H1 (cell line): ENCODE measurements around the gene RTEL1. TPM values are rescaled to one million over a fixed set of nuclear protein-coding genes. Genes with fewer than 3 reads are reported as not detected.

ENCODE experiments used
- CTCF ChIA-PET: fragments of 300-600 bp; sonication (Branson Sonifier 250); formaldehyde crosslinking; loops from one replicate; lab custom pipeline; 2021; ENCODE audit not compliant: partially characterized antibody; lab: Charles Lee
- POLR2A ChIA-PET: fragments of 300-600 bp; sonication (Branson Sonifier 250); formaldehyde crosslinking; loops from one replicate; lab custom pipeline; 2021; ENCODE audit warnings: inconsistent platforms; ENCODE audit not compliant: partially characterized antibody; lab: Charles Lee
- DNase-seq, 2 experiments: peaks; one replicate each; pipeline versions ENCODE4 v3.0.0 to v3.0.0-alpha.2; 2010 to 2022; ENCODE audit warnings: low spot score in 2 of 2, low read depth in 1 of 2, mixed read lengths in 1 of 2
- FAIRE-seq: peaks from 2 replicates; lab custom pipeline; 2011; peaks lifted over from hg19 to GRCh38; lab: Jason Lieb, UNC
- H2AFZ ChIP-seq: 2 replicates; pipeline ENCODE4 v1.8.1; 2012; ENCODE audit warnings: low read length, inconsistent platforms
- H2AK5ac ChIP-seq: 2 replicates; pipeline ENCODE4 v1.6.1; 2013; ENCODE audit warnings: low read depth, low read length
- H2BK120ac ChIP-seq: replicated peaks from 2 replicates; pipeline ENCODE3; 2013; ENCODE audit warnings: low read depth, low read length, inconsistent platforms
- H2BK12ac ChIP-seq: 2 replicates; pipeline ENCODE4 v1.6.1; 2013; ENCODE audit warnings: low read depth, low read length
- H2BK15ac ChIP-seq: 2 replicates; pipeline ENCODE4 v1.6.1; 2013; ENCODE audit warnings: low read length
- H2BK20ac ChIP-seq: 2 replicates; pipeline ENCODE4 v1.6.1; 2013; ENCODE audit warnings: low read length
- H2BK5ac ChIP-seq: 2 replicates; pipeline ENCODE4 v1.6.1; 2013; ENCODE audit warnings: low read depth, low read length
- H3K14ac ChIP-seq: 2 replicates; pipeline ENCODE4 v1.6.1; 2013; ENCODE audit warnings: inconsistent platforms; ENCODE audit not compliant: insufficient read length
- H3K18ac ChIP-seq: 2 replicates; pipeline ENCODE4 v1.6.1; 2013; ENCODE audit warnings: low read length; ENCODE audit errors: extremely low read depth
- H3K23ac ChIP-seq: 2 replicates; pipeline ENCODE4 v1.6.1; 2013; ENCODE audit warnings: inconsistent platforms; ENCODE audit not compliant: insufficient read length
- H3K23me2 ChIP-seq: 2 replicates; pipeline ENCODE4 v1.6.1; 2013; ENCODE audit warnings: low read depth, low read length
- H3K27ac ChIP-seq: 2 replicates; pipeline ENCODE4 v1.6.1; 2011; ENCODE audit warnings: low read depth, low read length, inconsistent platforms
- H3K27me3 ChIP-seq, 4 experiments: replicated peaks in 1 of 4; 1 replicate in 1 of 4; 2 replicates in 3 of 4; pipeline versions ENCODE4 v1.6.1 to v1.8.1; 2011 to 2013; ENCODE audit warnings: low read length in 3 of 4, mild to moderate bottlenecking in 3 of 4, inconsistent platforms in 2 of 4, mixed read lengths in 2 of 4, moderate library complexity in 1 of 4; ENCODE audit not compliant: control insufficient read depth in 3 of 4, insufficient read depth in 3 of 4; ENCODE audit errors: extremely low read depth in 1 of 4
- H3K36me3 ChIP-seq, 4 experiments: 2 replicates each; pipeline versions ENCODE4 v1.6.1 to v1.8.1; 2011 to 2013; ENCODE audit warnings: mild to moderate bottlenecking in 4 of 4, low read length in 3 of 4, moderate library complexity in 2 of 4, control low read depth in 1 of 4, inconsistent platforms in 1 of 4; ENCODE audit not compliant: insufficient read depth in 4 of 4, control insufficient read depth in 2 of 4
- H3K4ac ChIP-seq: replicated peaks from 2 replicates; pipeline ENCODE3; 2013; ENCODE audit warnings: low read length, low read depth, mixed read lengths, inconsistent platforms; ENCODE audit not compliant: insufficient read length
- H3K4me1 ChIP-seq, 4 experiments: replicated peaks in 1 of 4; 1 replicate in 1 of 4; 2 replicates in 3 of 4; pipeline versions ENCODE4 v1.6.1 to v1.8.1; 2011 to 2013; ENCODE audit warnings: low read length in 3 of 4, inconsistent platforms in 2 of 4, mixed read lengths in 1 of 4; ENCODE audit not compliant: insufficient read depth in 4 of 4, control insufficient read depth in 3 of 4
- H3K4me2 ChIP-seq, 2 experiments: 2 replicates each; pipeline versions ENCODE4 v1.6.1 to v1.8.1; 2011 to 2013; ENCODE audit warnings: low read depth in 2 of 2, low read length in 2 of 2, control low read depth in 1 of 2, inconsistent platforms in 1 of 2, mild to moderate bottlenecking in 1 of 2; ENCODE audit not compliant: insufficient read depth in 1 of 2
- H3K4me3 ChIP-seq, 4 experiments: fragments of 200-600, 300-600 bp in 1 of 4; sonication (generic), shearing (Covaris generic), sonication (Bioruptor Twin) in 1 of 4; 2 replicates each; pipeline versions ENCODE4 v1.5.1 to v1.8.1; 2011 to 2016; ENCODE audit warnings: low read length in 4 of 4, low read depth in 3 of 4, control low read depth in 2 of 4, inconsistent platforms in 2 of 4, mild to moderate bottlenecking in 2 of 4, mixed read lengths in 1 of 4, moderate library complexity in 1 of 4; ENCODE audit not compliant: insufficient read depth in 2 of 4; ENCODE audit errors: extremely low read depth in 1 of 4
- H3K56ac ChIP-seq: replicated peaks from 2 replicates; pipeline ENCODE3; 2013; ENCODE audit warnings: low read depth, mild to moderate bottlenecking, mixed read lengths, low read length, inconsistent platforms; ENCODE audit not compliant: insufficient read length
- H3K79me1 ChIP-seq: 2 replicates; pipeline ENCODE4 v1.6.1; 2013; ENCODE audit warnings: low read depth, low read length, control low read depth
- H3K79me2 ChIP-seq, 2 experiments: 2 replicates each; pipeline versions ENCODE4 v1.6.1 to v1.8.1; 2012 to 2013; ENCODE audit warnings: low read length in 2 of 2, mild to moderate bottlenecking in 2 of 2, inconsistent platforms in 1 of 2; ENCODE audit not compliant: insufficient read depth in 2 of 2, control insufficient read depth in 1 of 2
- H3K9ac ChIP-seq, 4 experiments: replicated peaks in 1 of 4; 1 replicate in 1 of 4; 2 replicates in 3 of 4; pipeline versions ENCODE4 v1.6.1 to v1.8.1; 2011 to 2013; ENCODE audit warnings: low read depth in 3 of 4, low read length in 3 of 4, control low read depth in 2 of 4, mild to moderate bottlenecking in 2 of 4, moderate library complexity in 2 of 4, inconsistent platforms in 1 of 4; ENCODE audit errors: extremely low read depth in 1 of 4
- H3K9me3 ChIP-seq, 2 experiments: 2 replicates each; pipeline versions ENCODE4 v1.6.1 to v1.8.1; 2012 to 2013; ENCODE audit warnings: mild to moderate bottlenecking in 2 of 2, moderate library complexity in 2 of 2, control low read depth in 1 of 2, inconsistent platforms in 1 of 2, low read depth in 1 of 2, low read length in 1 of 2, mixed read lengths in 1 of 2; ENCODE audit not compliant: insufficient read depth in 2 of 2
- H4K20me1 ChIP-seq, 2 experiments: replicated peaks in 1 of 2; 2 replicates each; pipeline versions ENCODE3 to v1.8.1; 2011 to 2013; ENCODE audit warnings: inconsistent platforms in 2 of 2, low read length in 2 of 2, mild to moderate bottlenecking in 1 of 2; ENCODE audit not compliant: insufficient read depth in 2 of 2, control insufficient read depth in 1 of 2
- H4K5ac ChIP-seq: 2 replicates; pipeline ENCODE4 v1.6.1; 2013; ENCODE audit warnings: low read length, low read depth, mixed read lengths, inconsistent platforms; ENCODE audit not compliant: insufficient read length
- H4K8ac ChIP-seq: 2 replicates; pipeline ENCODE4 v1.8.0; 2013; ENCODE audit warnings: mild to moderate bottlenecking, moderate library complexity, low read length, inconsistent platforms; ENCODE audit not compliant: insufficient read depth; ENCODE audit errors: extremely low read depth
- H4K91ac ChIP-seq: replicated peaks from 2 replicates; pipeline ENCODE3; 2013; ENCODE audit warnings: low read length, mixed read lengths, inconsistent platforms; ENCODE audit not compliant: insufficient read length
- BRCA1 ChIP-seq: IDR thresholded peaks from 2 replicates; pipeline ENCODE4 v1.6.1; 2012; ENCODE audit warnings: low read depth, low read length, improper control_type of control experiment
- CTCF ChIP-seq, 3 experiments: IDR thresholded peaks; 1 replicate in 2 of 3; 2 replicates in 1 of 3; pipeline versions ENCODE4 v1.5.1 to v1.6.1; 2011; ENCODE audit warnings: low read length in 3 of 3, mild to moderate bottlenecking in 3 of 3, inconsistent platforms in 2 of 3, low read depth in 1 of 3, moderate library complexity in 1 of 3; ENCODE audit not compliant: insufficient read depth in 1 of 3; ENCODE audit errors: control extremely low read depth in 1 of 3
- KDM4A ChIP-seq: IDR thresholded peaks from one replicate; pipeline ENCODE4 v1.7.1; 2012; ENCODE audit warnings: low read depth, mild to moderate bottlenecking, moderate library complexity, low read length, inconsistent platforms; ENCODE audit not compliant: severe bottlenecking
- POU5F1 ChIP-seq: IDR thresholded peaks from 2 replicates; pipeline ENCODE4 v1.6.1; 2011; ENCODE audit warnings: low read depth, mild to moderate bottlenecking, low read length, moderate library complexity
- RXRA ChIP-seq: IDR thresholded peaks from 2 replicates; pipeline ENCODE4 v1.6.1; 2011; ENCODE audit warnings: low read depth, mild to moderate bottlenecking, low read length, moderate library complexity; ENCODE audit not compliant: insufficient read depth
- TEAD4 ChIP-seq: IDR thresholded peaks from 2 replicates; pipeline ENCODE4 v1.6.1; 2012; ENCODE audit warnings: low read depth, low read length, inconsistent platforms, mixed read lengths
- ZNF274 ChIP-seq: IDR thresholded peaks from 2 replicates; pipeline ENCODE4 v1.7.0; 2012; ENCODE audit warnings: low read length, borderline replicate concordance; ENCODE audit errors: extremely low read depth
- WGBS, 2 experiments: shearing (Covaris generic) in 1 of 2; methylation state at CpG; one replicate each; pipeline versions ENCODE4 v1.1.6 to v1.1.7; 2013 to 2015; ENCODE audit warnings: low lambda C conversion rate in 2 of 2, mixed read lengths in 2 of 2, inconsistent platforms in 1 of 2, low coverage in 1 of 2, missing lambda C conversion rate in 1 of 2; ENCODE audit not compliant: insufficient replicate concordance in 2 of 2, insufficient coverage in 1 of 2, insufficient read length in 1 of 2; ENCODE audit errors: extremely low coverage in 1 of 2, missing lambda C conversion rate in 1 of 2; 5-methylcytosine and 5-hydroxymethylcytosine counted together
- polyA plus RNA-seq, 7 experiments: library from polyadenylated mRNA; depleted of rRNA in 3 of 7; stranded (reverse) in 5 of 7; unstranded in 2 of 7; fragments of >200 nt in 5 of 7; fragments of 200-250 nt in 2 of 7; gene quantifications; 1 replicate in 5 of 7; 2 replicates in 1 of 7; 4 replicates in 1 of 7; pipeline versions ENCODE4 v1.2.1 to v1.2.3, GENCODE V29; 2011 to 2013; ENCODE audit warnings: missing spikeins in 2 of 7, mixed read lengths in 2 of 7
- total RNA-seq: library from RNA; stranded (reverse); fragmentation: NEBNext Ultra II Directional; extraction: Animal tissue kit (Norgen Biotek cat#: 25700); gene quantifications from 2 replicates; pipeline ENCODE4 v1.2.1, GENCODE V29; 2021
- TF ChIP-seq, protein P1 (sequence below): IDR thresholded peaks from 2 replicates; pipeline ENCODE4 v1.6.1; 2011; ENCODE audit warnings: low read depth, mild to moderate bottlenecking, low read length; ENCODE audit not compliant: insufficient read depth
- TF ChIP-seq, protein P2 (sequence below): IDR thresholded peaks from 2 replicates; pipeline ENCODE4 v1.6.1; 2012; ENCODE audit warnings: inconsistent platforms

Gene RTEL1
- total and polyA plus RNA-seq, 2 of the 8 experiments (the other 6 are each of a cell fraction or from before 2014, with no cell fraction given): 16.2 to 37.1 TPM

DNA sequence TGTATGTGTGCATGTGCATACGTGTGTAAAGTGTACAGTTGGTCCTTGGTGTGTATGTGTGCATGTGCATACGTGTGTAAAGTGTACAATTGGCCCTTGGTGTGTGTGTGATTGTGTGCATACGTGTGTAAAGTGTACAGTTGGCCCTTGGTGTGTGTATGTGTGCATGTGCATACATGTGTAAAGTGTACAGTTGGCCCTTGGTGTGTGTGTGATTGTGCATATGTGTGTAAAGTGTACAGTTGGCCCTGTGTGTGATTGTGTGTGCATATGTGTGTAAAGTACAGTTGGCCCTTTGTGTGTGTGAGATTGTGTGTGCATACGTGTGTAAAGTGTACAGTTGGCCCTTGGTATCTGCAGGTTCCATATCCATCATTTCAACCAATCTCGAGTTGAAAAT, 73.3 kb downstream of the RTEL1 start:
- Histone ChIP-seq H2BK12ac (no peak overlapping the region), H3K4me1 (no peaks in the 10 kb centered on the region), H3K27me3 (no peaks in the 10 kb centered on the region), H3K9me3 (peaks cover 0 to 4% of the 10 kb centered on the region in 2 experiments; a peak in 2 of 4 replicates), H3K23me2 (peaks cover 3% of the 10 kb centered on the region; the same call in 1 of the 2 replicates), H3K23ac (peak overlapping the region; percentile 52), H2BK5ac (no peak overlapping the region), H3K18ac (no peak overlapping the region), H4K91ac (no peak overlapping the region), H2BK20ac (no peak overlapping the region), H3K14ac (no peak overlapping the region), H4K5ac (no peak overlapping the region), H2BK120ac (no peak overlapping the region), H2AK5ac (no peak overlapping the region), H4K8ac (no peak overlapping the region), H3K56ac (no peak overlapping the region), H3K4me3 (no peak overlapping the region), H3K4me2 (no peak overlapping the region), H3K79me1 (peaks cover 18% of the 10 kb centered on the region), H3K9ac (no peak overlapping the region), H3K79me2 (peaks cover 0 to 8% of the 10 kb centered on the region in 2 experiments; a peak in 1 of 4 replicates), H3K36me3 (peaks cover 0 to 14% (median 7%) of the 10 kb centered on the region in 4 experiments; a peak in 5 of 8 replicates), H3K27ac (no peak overlapping the region), H2AFZ (no peak overlapping the region), H2BK15ac (no peak overlapping the region), H4K20me1 (peaks cover 5 to 43% of the 10 kb centered on the region in 2 experiments), H3K4ac (no peak overlapping the region)
- TF ChIP-seq, protein P1, sequence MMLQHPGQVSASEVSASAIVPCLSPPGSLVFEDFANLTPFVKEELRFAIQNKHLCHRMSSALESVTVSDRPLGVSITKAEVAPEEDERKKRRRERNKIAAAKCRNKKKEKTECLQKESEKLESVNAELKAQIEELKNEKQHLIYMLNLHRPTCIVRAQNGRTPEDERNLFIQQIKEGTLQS: no peak
- TF ChIP-seq KDM4A: no peak
- TF ChIP-seq CTCF (IDR thresholded peaks at IDR 0.05; ENCODE audit: control extremely low read depth in 1 of 3, insufficient read depth in 1 of 3, low read depth in 1 of 3, low read length in 3 of 3): no peak
- no peak for TF ChIP-seq TEAD4
- TF ChIP-seq POU5F1: no peak
- TF ChIP-seq, protein P2, sequence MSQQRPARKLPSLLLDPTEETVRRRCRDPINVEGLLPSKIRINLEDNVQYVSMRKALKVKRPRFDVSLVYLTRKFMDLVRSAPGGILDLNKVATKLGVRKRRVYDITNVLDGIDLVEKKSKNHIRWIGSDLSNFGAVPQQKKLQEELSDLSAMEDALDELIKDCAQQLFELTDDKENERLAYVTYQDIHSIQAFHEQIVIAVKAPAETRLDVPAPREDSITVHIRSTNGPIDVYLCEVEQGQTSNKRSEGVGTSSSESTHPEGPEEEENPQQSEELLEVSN: no peak
- TF ChIP-seq RXRA: no peak
- TF ChIP-seq BRCA1: no peak
- TF ChIP-seq ZNF274: no peak
- DNase-seq: no peak
- CTCF ChIA-PET: no interaction called here
- 81% methylated on average over 5 of the region's 5 CpGs; no CpG with 5 or more reads in 1 of the 2 experiments for WGBS, 2 experiments
- FAIRE-seq: no peak
- POLR2A ChIA-PET: interaction anchor here (2.7 kb wide), 1 partner anchor 24 kb away, joined by 6 read pairs; the partner anchor contains the start of genes ARFRP1 and ZGPAT
